Left ventricle myocardium superior (tissue), 1 donor: ENCODE results near the gene DIAPH1. TPM values are rescaled to one million over a fixed set of nuclear protein-coding genes. Genes with fewer than 3 reads are reported as not detected.

ENCODE experiments used
- ATAC-seq: fragments of 200-7000 bp; cut with Tn5 transposase; one replicate; pipeline ENCODE4 v1.9.1; 2020; ENCODE audit warnings: mild to moderate bottlenecking, moderate library complexity
- DNase-seq: peaks from one replicate; pipeline ENCODE4 v3.0.0-alpha.2; 2020
- intact Hi-C: fragments of 100-400 bp; cut with micrococcal nuclease; formaldehyde crosslinking; loops from one replicate; pipeline ENCODE4 v1.11.0; 2022
- total RNA-seq: library from RNA; stranded (reverse); fragmentation: NEBNext Ultra II Directional; extraction: Animal tissue kit (Norgen Biotek cat#: 25700); gene quantifications from one replicate; pipeline ENCODE4 v1.2.1, GENCODE V29; 2021
- donor health status: DM: no; HTN: yes; CAD: no; lungs with severe emphysema.

The DIAPH1 gene
- total RNA-seq, 1 donor from 2014 or later: 36.6 TPM

- intact Hi-C loops: no loop called here
- ATAC-seq: no peak
- DNase-seq: no peak
Observed at GRCh38 chr5:141532726-141533125, 86.1 kb downstream of the DIAPH1 start.

GRCh38 chr5:141529873-141530272, 88.9 kb downstream of the DIAPH1 start:
- intact Hi-C loops: loop anchor here (5.0 to 10.0 kb wide), 2 partner anchors 53 to 115 kb away; partner anchors contain the start of genes PCDHGA10, PCDHGB7 and PCDHGC3
- ATAC-seq: no peak
- no peak for DNase-seq

- peak; percentile 61 for DNase-seq
- intact Hi-C loops: loop anchor here (5.0 to 10.0 kb wide), 2 partner anchors 52 to 114 kb away; partner anchors contain the start of genes PCDHGA10, PCDHGB7 and PCDHGC3
- ATAC-seq: peak; percentile 71
Observed at GRCh38 chr5:141529002-141529401, 89.8 kb downstream of the DIAPH1 start.

- DNase-seq (peak; percentile 68), ATAC-seq (peak; percentile 73)
- intact Hi-C loops: loop anchor here (5.0 to 10.0 kb wide), 2 partner anchors 51 to 114 kb away; partner anchors contain the start of genes PCDHGA10, PCDHGB7 and PCDHGC3
Observed at GRCh38 chr5:141528291-141528984, 90.4 kb downstream of the DIAPH1 start.

GRCh38 chr5:141527426-141527825, 91.4 kb downstream of the DIAPH1 start:
- ATAC-seq: no peak

GRCh38 chr5:141525653-141526052, 93.1 kb downstream of the DIAPH1 start:
- intact Hi-C loops: loop anchor here (5.0 to 10.0 kb wide), 2 partner anchors 48 to 111 kb away; partner anchors contain the start of genes PCDHGA10, PCDHGB7 and PCDHGC3
- DNase-seq (no peak), ATAC-seq (no peak)

More at GRCh38 chr5:141527426-141527825, 91.4 kb downstream of the DIAPH1 start:
- intact Hi-C loops: loop anchor here (5.0 to 10.0 kb wide), 2 partner anchors 50 to 113 kb away; partner anchors contain the start of genes PCDHGA10, PCDHGB7 and PCDHGC3
- DNase-seq: no peak

- ATAC-seq: peak; percentile 65
- intact Hi-C loops: loop anchor here (5.0 to 10.0 kb wide), 3 partner anchors 32 to 110 kb away; partner anchors contain the start of genes PCDHGA10, PCDHGB7 and PCDHGC3
- peak; percentile 88 for DNase-seq
Observed at GRCh38 chr5:141524604-141525597, 93.9 kb downstream of the DIAPH1 start.

GRCh38 chr5:141523991-141524390, 94.8 kb downstream of the DIAPH1 start:
- intact Hi-C loops: loop anchor here (5.0 to 10.0 kb wide), 2 partner anchors 33 to 109 kb away; partner anchors contain the start of genes PCDHGA10 and PCDHGB7
- no peak for DNase-seq
- no peak for ATAC-seq

GRCh38 chr5:141522301-141522700, 96.5 kb downstream of the DIAPH1 start:
- no peak for ATAC-seq
- no peak for DNase-seq
- intact Hi-C loops: loop anchor here (5.0 to 10.0 kb wide), 2 partner anchors 35 to 108 kb away; partner anchors contain the start of genes PCDHGA10 and PCDHGB7

GRCh38 chr5:141521244-141521781, 97.5 kb downstream of the DIAPH1 start:
- DNase-seq (no peak), ATAC-seq (peak; percentile 81)
- intact Hi-C loops: loop anchor here (5.0 to 10.0 kb wide), 2 partner anchors 36 to 107 kb away; partner anchors contain the start of genes PCDHGA10 and PCDHGB7

GRCh38 chr5:141519605-141520565, 98.9 kb downstream of the DIAPH1 start:
- intact Hi-C loops: loop anchor here (5.0 to 10.0 kb wide), 2 partner anchors 37 to 105 kb away; partner anchors contain the start of genes PCDHGA10 and PCDHGB7
- DNase-seq (no peak), ATAC-seq (no peak)

GRCh38 chr5:141518618-141519015, 100.2 kb downstream of the DIAPH1 start:
- DNase-seq (no peak), ATAC-seq (no peak)
- intact Hi-C loops: no loop called here

- no peak for DNase-seq
- intact Hi-C loops: no loop called here
- no peak for ATAC-seq
Observed at GRCh38 chr5:141517880-141518617, 100.8 kb downstream of the DIAPH1 start.

GRCh38 chr5:141517312-141517711, 101.5 kb downstream of the DIAPH1 start:
- ATAC-seq (no peak), DNase-seq (no peak)
- intact Hi-C loops: no loop called here

- DNase-seq: no peak
- intact Hi-C loops: no loop called here
- no peak for ATAC-seq
Observed at GRCh38 chr5:141516672-141517025, 102.2 kb downstream of the DIAPH1 start.

- intact Hi-C loops: no loop called here
- ATAC-seq (no peak), DNase-seq (no peak)
Observed at GRCh38 chr5:141515946-141516671, 102.7 kb downstream of the DIAPH1 start.
